ENCODE measurements around the gene KDSR.

KDSR gene

GRCh38 chr18:63387861-63388260, 20.9 kb upstream of the KDSR start:
- no peak for DNase-seq (ENCODE audit: insufficient read length)
- FAIRE-seq, result no peak
- TF ChIP-seq POLR2AphosphoS5 (IDR thresholded peaks at IDR 0.05; ENCODE audit: low read depth, low read length) (no peak), TAF1 (IDR thresholded peaks at IDR 0.05; ENCODE audit: borderline replicate concordance, low read depth, low read length) (no peak)

GRCh38 chr18:63382843-63383242, 15.8 kb upstream of the KDSR start:
- TF ChIP-seq TAF1 (IDR thresholded peaks at IDR 0.05; ENCODE audit: borderline replicate concordance, low read depth, low read length) (no peak), POLR2AphosphoS5 (IDR thresholded peaks at IDR 0.05; ENCODE audit: low read depth, low read length) (no peak), POLR2A (IDR thresholded peaks at IDR 0.05; ENCODE audit: low read depth, low read length) (no peak)
- no peak for FAIRE-seq
- DNase-seq (ENCODE audit: insufficient read length), result no peak

- no peak for DNase-seq (ENCODE audit: insufficient read length)
- FAIRE-seq, result no peak
- TF ChIP-seq POLR2A (IDR thresholded peaks at IDR 0.05; ENCODE audit: low read depth, low read length) (no peak), TAF1 (IDR thresholded peaks at IDR 0.05; ENCODE audit: borderline replicate concordance, low read depth, low read length) (no peak), POLR2AphosphoS5 (IDR thresholded peaks at IDR 0.05; ENCODE audit: low read depth, low read length) (no peak)
Measured at GRCh38 chr18:63379639-63379962, 12.6 kb upstream of the KDSR start.

GRCh38 chr18:63378919-63379638, 12.1 kb upstream of the KDSR start:
- FAIRE-seq (no peak), DNase-seq (ENCODE audit: insufficient read length) (no peak)
- TF ChIP-seq TAF1 (IDR thresholded peaks at IDR 0.05; ENCODE audit: borderline replicate concordance, low read depth, low read length) (no peak), POLR2A (IDR thresholded peaks at IDR 0.05; ENCODE audit: low read depth, low read length) (no peak), POLR2AphosphoS5 (IDR thresholded peaks at IDR 0.05; ENCODE audit: low read depth, low read length) (no peak)

GRCh38 chr18:63377275-63377980, 10.4 kb upstream of the KDSR start:
- DNase-seq (ENCODE audit: insufficient read length), result no peak
- no peak for FAIRE-seq
- TF ChIP-seq POLR2A (IDR thresholded peaks at IDR 0.05; ENCODE audit: low read depth, low read length) (no peak), TAF1 (IDR thresholded peaks at IDR 0.05; ENCODE audit: borderline replicate concordance, low read depth, low read length) (no peak), POLR2AphosphoS5 (IDR thresholded peaks at IDR 0.05; ENCODE audit: low read depth, low read length) (no peak)

GRCh38 chr18:63376538-63376937, 9.5 kb upstream of the KDSR start:
- FAIRE-seq, result no peak
- TF ChIP-seq POLR2A (IDR thresholded peaks at IDR 0.05; ENCODE audit: low read depth, low read length) (no peak), POLR2AphosphoS5 (IDR thresholded peaks at IDR 0.05; ENCODE audit: low read depth, low read length) (no peak), TAF1 (IDR thresholded peaks at IDR 0.05; ENCODE audit: borderline replicate concordance, low read depth, low read length) (no peak)
- DNase-seq (ENCODE audit: insufficient read length), result no peak

GRCh38 chr18:63374540-63374939, 7.5 kb upstream of the KDSR start:
- FAIRE-seq (no peak), DNase-seq (ENCODE audit: insufficient read length) (no peak)

GRCh38 chr18:63373161-63373560, 6.2 kb upstream of the KDSR start:
- DNase-seq (ENCODE audit: insufficient read length) (no peak), FAIRE-seq (no peak)
- no peak for TF ChIP-seq POLR2A (IDR thresholded peaks at IDR 0.05; ENCODE audit: low read depth, low read length)
- no peak for TF ChIP-seq TAF1 (IDR thresholded peaks at IDR 0.05; ENCODE audit: borderline replicate concordance, low read depth, low read length)
- no peak for TF ChIP-seq POLR2AphosphoS5 (IDR thresholded peaks at IDR 0.05; ENCODE audit: low read depth, low read length)

More at GRCh38 chr18:63374540-63374939, 7.5 kb upstream of the KDSR start:
- TF ChIP-seq TAF1 (IDR thresholded peaks at IDR 0.05; ENCODE audit: borderline replicate concordance, low read depth, low read length) (no peak), POLR2AphosphoS5 (IDR thresholded peaks at IDR 0.05; ENCODE audit: low read depth, low read length) (no peak), POLR2A (IDR thresholded peaks at IDR 0.05; ENCODE audit: low read depth, low read length) (no peak)

GRCh38 chr18:63368611-63369010, 1.6 kb upstream of the KDSR start:
- TF ChIP-seq POLR2AphosphoS5 (IDR thresholded peaks at IDR 0.05; ENCODE audit: low read depth, low read length) (no peak), POLR2A (IDR thresholded peaks at IDR 0.05; ENCODE audit: low read depth, low read length) (no peak), TAF1 (IDR thresholded peaks at IDR 0.05; ENCODE audit: borderline replicate concordance, low read depth, low read length) (no peak)
- FAIRE-seq (no peak), DNase-seq (ENCODE audit: insufficient read length) (no peak)

GRCh38 chr18:63366213-63367052, 573 bp downstream of the KDSR start:
- TF ChIP-seq POLR2A (IDR thresholded peaks at IDR 0.05; ENCODE audit: low read depth, low read length) (no peak), TAF1 (IDR thresholded peaks at IDR 0.05; ENCODE audit: borderline replicate concordance, low read depth, low read length) (no peak), POLR2AphosphoS5 (IDR thresholded peaks at IDR 0.05; ENCODE audit: low read depth, low read length) (no peak)
- peak; percentile 49 for DNase-seq (ENCODE audit: insufficient read length)
- peak; percentile 82 for FAIRE-seq

- DNase-seq (ENCODE audit: insufficient read length) (no peak), FAIRE-seq (no peak)
- no peak for TF ChIP-seq TAF1 (IDR thresholded peaks at IDR 0.05; ENCODE audit: borderline replicate concordance, low read depth, low read length)
- no peak for TF ChIP-seq POLR2A (IDR thresholded peaks at IDR 0.05; ENCODE audit: low read depth, low read length)
- TF ChIP-seq POLR2AphosphoS5 (IDR thresholded peaks at IDR 0.05; ENCODE audit: low read depth, low read length), result no peak
Measured at GRCh38 chr18:63365876-63366212, 1.2 kb downstream of the KDSR start.

All from GM12892 (cell line).